SU-DHL-6 (cell line): Measurements from ENCODE around the gene NKX2-3.

Source experiments
- H2AFZ ChIP-seq: fragments of 200-600 bp; sonication (generic); 2 replicates; pipeline ENCODE4 v1.6.1; 2014; ENCODE audit warnings: low read depth, mild to moderate bottlenecking, moderate library complexity, mixed read lengths, antibody characterized with exemption, low read length; ENCODE audit not compliant: severe bottlenecking
- H3F3A ChIP-seq: fragments of 200-600 bp; shearing (Covaris generic); 2 replicates; pipeline ENCODE4 v1.6.0; 2016; ENCODE audit warnings: antibody characterized with exemption, mild to moderate bottlenecking; ENCODE audit not compliant: insufficient read depth
- H3K27ac ChIP-seq: fragments of 200-600 bp; sonication (generic); 2 replicates; pipeline ENCODE4 v1.5.1; 2016; ENCODE audit warnings: low read depth, mild to moderate bottlenecking, low read length, moderate library complexity, mixed read lengths
- H3K27me3 ChIP-seq: fragments of 200-600 bp; sonication (generic), shearing (Covaris generic); 2 replicates; pipeline ENCODE4 v1.6.0; 2014; ENCODE audit warnings: mild to moderate bottlenecking, low read length
- H3K36me3 ChIP-seq: fragments of 200-600 bp; sonication (generic); 2 replicates; pipeline ENCODE4 v1.6.1; 2014; ENCODE audit warnings: mild to moderate bottlenecking, low read length, mixed read lengths
- H3K4me2 ChIP-seq: fragments of 300-600, 200-600 bp; shearing (Covaris generic), sonication (generic); 2 replicates; pipeline ENCODE4 v1.6.0; 2014; ENCODE audit warnings: low read length, low read depth, mild to moderate bottlenecking; ENCODE audit not compliant: poor library complexity, severe bottlenecking
- H3K4me3 ChIP-seq: fragments of 200-600 bp; sonication (generic); 2 replicates; pipeline ENCODE4 v1.5.1; 2014; ENCODE audit warnings: antibody characterized with exemption, low read length, mild to moderate bottlenecking, mixed read lengths; ENCODE audit not compliant: insufficient read depth, poor library complexity, severe bottlenecking
- H3K79me2 ChIP-seq: fragments of 200-600 bp; sonication (generic); 2 replicates; pipeline ENCODE4 v1.6.1; 2014; ENCODE audit warnings: mild to moderate bottlenecking, low read length, moderate library complexity; ENCODE audit not compliant: insufficient read depth
- H3K9ac ChIP-seq: fragments of 200-600 bp; sonication (generic); 2 replicates; pipeline ENCODE4 v1.7.0; 2014; ENCODE audit warnings: mild to moderate bottlenecking, low read length
- H3K9me2 ChIP-seq: fragments of 200-600 bp; sonication (generic); replicated peaks from 2 replicates; pipeline ENCODE4 v1.6.1; 2014; ENCODE audit warnings: low read length; ENCODE audit not compliant: insufficient read depth
- H3K9me3 ChIP-seq: fragments of 200-600 bp; sonication (generic); 2 replicates; pipeline ENCODE4 v1.6.1; 2014; ENCODE audit warnings: low read length, mixed read lengths; ENCODE audit not compliant: insufficient read depth
- H4K20me1 ChIP-seq: fragments of 200-600 bp; sonication (generic); 2 replicates; pipeline ENCODE4 v1.6.1; 2014; ENCODE audit warnings: low read depth, mild to moderate bottlenecking, antibody characterized with exemption, low read length, moderate library complexity, mixed read lengths
- CTCF ChIP-seq: fragments of 200-600 bp; sonication (generic); IDR thresholded peaks from one replicate; pipeline ENCODE4 v1.5.1; 2017; ENCODE audit warnings: antibody characterized with exemption, mild to moderate bottlenecking, low read length, moderate library complexity; ENCODE audit not compliant: insufficient read depth, poor library complexity, severe bottlenecking
- EZH2phosphoT487 ChIP-seq: fragments of 200-600 bp; sonication (generic), shearing (Covaris generic); conservative IDR thresholded peaks from 2 replicates; pipeline ENCODE4 v1.6.1; 2018; ENCODE audit warnings: mild to moderate bottlenecking, antibody characterized with exemption, low read length, moderate library complexity, mixed read lengths

Gene NKX2-3

GRCh38 chr10:99560277-99561126 lies 27.8 kb downstream of the NKX2-3 start:
- Histone ChIP-seq H2AFZ (no peak overlapping the region), H3K79me2 (no peaks in the 10 kb centered on the region), H3K9me2 (no peaks in the 10 kb centered on the region), H3K27me3 (no peaks in the 10 kb centered on the region), H3K4me2 (no peak overlapping the region), H3K9me3 (no peaks in the 10 kb centered on the region), H3K9ac (no peak overlapping the region), H3K27ac (no peak overlapping the region), H3K4me3 (no peak overlapping the region), H3K36me3 (no peaks in the 10 kb centered on the region), H4K20me1 (no peaks in the 10 kb centered on the region), H3F3A (no peaks in the 10 kb centered on the region)
- TF ChIP-seq CTCF = peak; percentile 89
- no peak for TF ChIP-seq EZH2phosphoT487

- H3K9me3 ChIP-seq = no peaks in the 10 kb centered on the region
- no peak overlapping the region for H3K27ac ChIP-seq
- H2AFZ ChIP-seq = no peak overlapping the region
- H3K79me2 ChIP-seq = no peaks in the 10 kb centered on the region
- no peaks in the 10 kb centered on the region for H3K36me3 ChIP-seq
- no peaks in the 10 kb centered on the region for H3F3A ChIP-seq
- TF ChIP-seq CTCF = no peak
- no peak for TF ChIP-seq EZH2phosphoT487
- no peaks in the 10 kb centered on the region for H3K27me3 ChIP-seq
- no peak overlapping the region for H3K9ac ChIP-seq
- H4K20me1 ChIP-seq = no peaks in the 10 kb centered on the region
- no peak overlapping the region for H3K4me3 ChIP-seq
- no peaks in the 10 kb centered on the region for H3K9me2 ChIP-seq
- no peak overlapping the region for H3K4me2 ChIP-seq
These were observed 29.9 kb downstream of the NKX2-3 start for GRCh38 chr10:99562631-99563030.

GRCh38 chr10:99564361-99564760 lies 31.6 kb downstream of the NKX2-3 start:
- Histone ChIP-seq H3K36me3 (no peaks in the 10 kb centered on the region), H3K4me2 (no peak overlapping the region), H3K79me2 (no peaks in the 10 kb centered on the region), H3K9me3 (no peaks in the 10 kb centered on the region), H3K4me3 (no peak overlapping the region), H3K9me2 (no peaks in the 10 kb centered on the region), H3K27ac (no peak overlapping the region), H3F3A (no peaks in the 10 kb centered on the region), H3K9ac (no peak overlapping the region), H4K20me1 (no peaks in the 10 kb centered on the region), H2AFZ (no peak overlapping the region), H3K27me3 (no peaks in the 10 kb centered on the region)
- TF ChIP-seq CTCF (no peak), EZH2phosphoT487 (no peak)
